H7 (cell line): Measurements from ENCODE around the gene CASP6. TPM values are rescaled to one million over a fixed set of nuclear protein-coding genes. Genes with fewer than 3 reads are reported as not detected.

Source experiments
- total RNA-seq: library from RNA; depleted of rRNA; stranded (reverse); fragments of >200 nt; shearing (Covaris generic); gene quantifications from 2 replicates; pipeline ENCODE4 v1.2.3, GENCODE V29; 2014; rRNA removed

The CASP6 gene
- total RNA-seq, 1 experiment from 2014 or later = 63.5 TPM

Other genes with a start within 250 kb of the CASP6 start
- 16.9 and 18.1 TPM in 2 replicates for gene MCUB, start 143.2 kb downstream of the CASP6 start, total RNA-seq
- gene PLA2G12A, start 26.6 kb upstream of the CASP6 start, total RNA-seq = 41.3 and 49.2 TPM in 2 replicates
- not detected in 2 replicates for gene CFI, start 98.6 kb upstream of the CASP6 start, total RNA-seq
- 9.7 and 12.7 TPM in 2 replicates for gene GAR1, start 112.3 kb upstream of the CASP6 start, total RNA-seq
- not detected in 2 replicates for gene RRH, start 124.5 kb upstream of the CASP6 start, total RNA-seq
- gene LRIT3, start 144.7 kb upstream of the CASP6 start, total RNA-seq = 0.07 and 0.14 TPM in 2 replicates
- gene EGF, start 209.4 kb upstream of the CASP6 start, total RNA-seq = 4.1 and 5.3 TPM in 2 replicates